Measurements from ENCODE around the gene PVRIG. TPM values are rescaled to one million over a fixed set of nuclear protein-coding genes. Genes with fewer than 3 reads are reported as not detected.
A peak's percentile ranks its signal among the peaks of the same experiment; 100 is the strongest.
"Not testable (repeated sequence)": the region's sequence is repeated elsewhere in the genome, so short reads cannot be mapped to it uniquely, and the experiment has no call there.

The PVRIG gene
- total RNA-seq, 1 donor from 2014 or later: not detected

GRCh38 chr7:100215895-100216294 lies 3.9 kb upstream of the PVRIG start:
- H3K4me3 ChIP-seq (ENCODE audit: low read depth, low read length): no peak overlapping the region
- no peak for DNase-seq (ENCODE audit: low read depth)
- no peak for TF ChIP-seq CTCF (conservative IDR thresholded peaks at IDR 0.05; ENCODE audit: low read depth, low read length)

- TF ChIP-seq CTCF (conservative IDR thresholded peaks at IDR 0.05; ENCODE audit: low read depth, low read length): peak; percentile 45
- not testable (repeated sequence) for DNase-seq (ENCODE audit: low read depth); H3K4me3 ChIP-seq (ENCODE audit: low read depth, low read length)
These were observed 1.8 kb upstream of the PVRIG start for GRCh38 chr7:100217934-100218333.

- TF ChIP-seq CTCF (conservative IDR thresholded peaks at IDR 0.05; ENCODE audit: low read depth, low read length): no peak
- H3K4me3 ChIP-seq (ENCODE audit: low read depth, low read length): no peak overlapping the region
- DNase-seq (ENCODE audit: low read depth): no peak
These were observed 445 bp upstream of the PVRIG start for GRCh38 chr7:100219271-100219737.

DNA sequence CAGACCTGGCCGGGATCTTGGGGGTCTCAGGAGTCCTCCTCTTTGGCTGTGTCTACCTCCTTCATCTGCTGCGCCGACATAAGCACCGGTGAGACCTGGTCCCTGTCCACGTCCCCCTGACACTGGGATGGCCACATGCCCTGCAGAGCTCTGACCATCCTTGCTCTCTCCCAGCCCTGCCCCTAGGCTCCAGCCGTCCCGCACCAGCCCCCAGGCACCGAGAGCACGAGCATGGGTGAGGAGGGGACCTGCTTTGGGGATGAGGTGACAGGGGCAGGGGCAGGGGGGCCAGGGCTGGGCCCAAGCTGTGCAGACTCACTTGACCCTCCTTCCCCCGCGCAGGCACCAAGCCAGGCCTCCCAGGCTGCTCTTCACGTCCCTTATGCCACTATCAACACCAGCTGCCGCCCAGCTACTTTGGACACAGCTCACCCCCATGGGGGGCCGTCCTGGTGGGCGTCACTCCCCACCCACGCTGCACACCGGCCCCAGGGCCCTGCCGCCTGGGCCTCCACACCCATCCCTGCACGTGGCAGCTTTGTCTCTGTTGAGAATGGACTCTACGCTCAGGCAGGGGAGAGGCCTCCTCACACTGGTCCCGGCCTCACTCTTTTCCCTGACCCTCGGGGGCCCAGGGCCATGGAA lies 959 bp downstream of the PVRIG start:
- no peak for DNase-seq (ENCODE audit: low read depth)
- TF ChIP-seq CTCF (conservative IDR thresholded peaks at IDR 0.05; ENCODE audit: low read depth, low read length): no peak
- H3K4me3 ChIP-seq (ENCODE audit: low read depth, low read length): no peak overlapping the region

- TF ChIP-seq CTCF (conservative IDR thresholded peaks at IDR 0.05; ENCODE audit: low read depth, low read length): no peak
- H3K4me3 ChIP-seq (ENCODE audit: low read depth, low read length): no peak overlapping the region
- DNase-seq (ENCODE audit: low read depth): no peak
These were observed 1.5 kb downstream of the PVRIG start for GRCh38 chr7:100221231-100221718.

GRCh38 chr7:100221767-100222444 lies 2.2 kb downstream of the PVRIG start:
- no peak for TF ChIP-seq CTCF (conservative IDR thresholded peaks at IDR 0.05; ENCODE audit: low read depth, low read length)
- H3K4me3 ChIP-seq (ENCODE audit: low read depth, low read length): no peak overlapping the region
- DNase-seq (ENCODE audit: low read depth): no peak

Measured in epithelial cell of proximal tubule (primary cell).